BE2C (cell line): ENCODE measurements around the gene NDST1.
A peak's percentile ranks its signal among the peaks of the same experiment; 100 is the strongest.
"Not testable (repeated sequence)": the region's sequence is repeated elsewhere in the genome, so short reads cannot be mapped to it uniquely, and the experiment has no call there.

Source experiments
- DNase-seq: peaks from one replicate; pipeline ENCODE4 v3.0.0-alpha.2; 2020
- H3K27me3 ChIP-seq: fragments of 250-450 bp; sonication (Bioruptor Pico); 2 replicates; pipeline ENCODE4 v1.5.1; 2020; ENCODE audit warnings: mild to moderate bottlenecking
- H3K36me3 ChIP-seq: fragments of 250-450 bp; sonication (Bioruptor Pico); 2 replicates; pipeline ENCODE4 v1.5.1; 2020; ENCODE audit warnings: mild to moderate bottlenecking
- H3K4me1 ChIP-seq: fragments of 250-450 bp; sonication (Bioruptor Pico); 2 replicates; pipeline ENCODE4 v1.5.1; 2020
- H3K4me3 ChIP-seq: 2 replicates; pipeline ENCODE4 v1.5.1; 2011; ENCODE audit warnings: low read depth, low read length
- H3K9me3 ChIP-seq: fragments of 250-450 bp; sonication (Bioruptor Pico); 2 replicates; pipeline ENCODE4 v1.5.1; 2020
- TF ChIP-seq, protein P1 (sequence below): IDR thresholded peaks from 2 replicates; pipeline ENCODE4 v1.5.1; 2012; ENCODE audit warnings: mild to moderate bottlenecking, low read depth, low read length

NDST1 gene

DNA sequence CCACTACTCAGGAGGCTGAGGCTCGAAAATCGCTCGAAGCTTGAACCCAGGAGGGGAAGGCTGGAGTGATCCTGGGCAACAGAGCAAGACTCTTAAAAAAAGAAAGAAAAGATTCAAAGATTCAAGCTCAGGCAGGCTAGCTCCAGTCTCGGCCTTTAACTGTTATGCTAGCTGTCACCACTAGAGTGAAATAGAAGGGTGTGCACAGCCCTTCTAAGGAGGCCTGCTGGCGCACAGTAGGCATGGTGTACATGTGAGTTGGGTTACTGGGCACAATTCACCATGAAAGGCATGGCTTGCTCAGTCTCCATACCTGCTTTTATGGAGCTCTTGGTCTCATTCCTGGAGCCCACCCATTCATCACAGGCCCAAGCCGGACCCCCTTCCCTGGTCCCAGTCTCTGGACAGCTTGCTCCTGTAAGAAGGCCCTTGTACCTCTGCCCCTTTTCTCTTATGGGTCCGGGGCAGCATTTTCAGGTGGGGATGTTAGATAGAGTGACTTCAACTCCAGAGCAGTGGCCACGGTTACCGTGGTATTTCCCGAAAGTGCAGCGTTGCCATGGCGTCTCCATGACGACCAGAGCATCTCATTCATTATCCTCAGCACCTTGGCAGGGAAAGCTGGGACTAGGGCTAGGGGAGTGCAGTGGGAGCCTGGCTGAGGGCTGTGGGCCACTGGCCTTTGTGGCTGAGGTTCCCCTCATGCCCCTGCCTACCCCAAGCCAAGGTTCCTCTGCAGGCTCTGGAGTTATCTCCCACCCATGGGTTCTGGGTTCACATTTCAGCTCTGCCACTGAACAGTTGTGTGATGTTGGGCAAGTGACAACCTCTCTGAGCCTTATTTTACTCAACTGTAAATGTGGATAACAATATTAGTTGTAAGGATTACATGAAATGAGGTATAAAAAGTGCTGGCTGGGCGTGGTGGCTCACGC, 5.7 kb downstream of the NDST1 start:
- TF ChIP-seq, protein P1, sequence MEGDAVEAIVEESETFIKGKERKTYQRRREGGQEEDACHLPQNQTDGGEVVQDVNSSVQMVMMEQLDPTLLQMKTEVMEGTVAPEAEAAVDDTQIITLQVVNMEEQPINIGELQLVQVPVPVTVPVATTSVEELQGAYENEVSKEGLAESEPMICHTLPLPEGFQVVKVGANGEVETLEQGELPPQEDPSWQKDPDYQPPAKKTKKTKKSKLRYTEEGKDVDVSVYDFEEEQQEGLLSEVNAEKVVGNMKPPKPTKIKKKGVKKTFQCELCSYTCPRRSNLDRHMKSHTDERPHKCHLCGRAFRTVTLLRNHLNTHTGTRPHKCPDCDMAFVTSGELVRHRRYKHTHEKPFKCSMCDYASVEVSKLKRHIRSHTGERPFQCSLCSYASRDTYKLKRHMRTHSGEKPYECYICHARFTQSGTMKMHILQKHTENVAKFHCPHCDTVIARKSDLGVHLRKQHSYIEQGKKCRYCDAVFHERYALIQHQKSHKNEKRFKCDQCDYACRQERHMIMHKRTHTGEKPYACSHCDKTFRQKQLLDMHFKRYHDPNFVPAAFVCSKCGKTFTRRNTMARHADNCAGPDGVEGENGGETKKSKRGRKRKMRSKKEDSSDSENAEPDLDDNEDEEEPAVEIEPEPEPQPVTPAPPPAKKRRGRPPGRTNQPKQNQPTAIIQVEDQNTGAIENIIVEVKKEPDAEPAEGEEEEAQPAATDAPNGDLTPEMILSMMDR, result peak; percentile 35
- peak; percentile 41 for DNase-seq
- no peaks in the 10 kb centered on the region for H3K36me3 ChIP-seq
- no peaks in the 10 kb centered on the region for H3K9me3 ChIP-seq
- H3K4me3 ChIP-seq, result no peak overlapping the region
- H3K4me1 ChIP-seq, result peaks cover 47% of the 10 kb centered on the region
- no peaks in the 10 kb centered on the region for H3K27me3 ChIP-seq

DNA sequence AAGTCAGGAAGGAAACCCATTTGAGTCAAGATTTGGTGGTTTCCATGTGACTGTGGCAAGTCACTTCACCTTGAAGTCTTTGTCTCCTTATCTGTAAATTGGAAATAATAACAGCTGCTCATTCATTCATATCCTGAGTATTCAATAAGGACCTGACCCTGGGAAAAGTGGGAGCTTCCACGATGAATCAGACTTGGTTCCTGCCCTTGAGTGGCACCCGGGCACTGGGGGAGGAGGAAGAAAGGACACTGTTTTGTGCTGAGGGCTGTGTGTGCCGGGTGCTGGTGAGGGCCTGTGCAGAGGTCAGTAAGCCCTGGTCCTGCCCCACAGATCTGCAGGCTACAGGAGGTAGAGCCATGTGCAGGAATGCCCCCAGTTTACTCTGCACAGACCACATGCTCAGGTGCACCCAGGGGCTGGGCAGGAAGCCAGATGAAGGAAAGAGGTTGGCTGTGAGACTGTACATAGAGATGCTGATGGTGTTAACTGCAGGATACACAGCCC, 6.8 kb downstream of the NDST1 start:
- Histone ChIP-seq H3K4me3 (no peak overlapping the region), H3K9me3 (no peaks in the 10 kb centered on the region), H3K36me3 (peaks cover 4% of the 10 kb centered on the region; the same call in 1 of the 2 replicates), H3K27me3 (no peaks in the 10 kb centered on the region), H3K4me1 (peaks cover 47% of the 10 kb centered on the region)
- peak; percentile 32 for DNase-seq
- TF ChIP-seq, protein P1, result no peak

DNA sequence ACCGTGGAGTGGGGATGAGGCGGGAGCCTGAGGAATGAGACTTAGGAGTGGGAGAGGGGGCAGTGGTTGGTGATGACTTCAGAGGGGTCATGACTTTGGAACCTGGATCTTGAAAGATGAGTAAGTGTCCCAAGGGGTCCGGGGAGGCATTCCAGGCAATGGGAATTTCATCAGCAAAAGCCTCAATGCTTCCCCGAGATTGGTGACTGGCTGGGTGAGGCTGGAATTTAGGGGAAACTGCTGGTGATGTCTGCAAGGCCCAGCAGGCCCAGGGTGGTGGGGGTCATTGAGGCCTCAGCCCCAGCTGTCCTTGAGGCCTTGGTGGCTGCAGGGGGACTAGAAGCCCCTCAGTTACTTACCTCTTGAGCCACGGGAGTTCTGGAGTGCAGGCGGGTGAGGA, 7.5 kb downstream of the NDST1 start:
- TF ChIP-seq, protein P1, result no peak
- Histone ChIP-seq H3K27me3 (no peaks in the 10 kb centered on the region), H3K4me3 (no peak overlapping the region), H3K36me3 (peaks cover 4% of the 10 kb centered on the region; the same call in 1 of the 2 replicates), H3K4me1 (peaks cover 45% of the 10 kb centered on the region), H3K9me3 (no peaks in the 10 kb centered on the region)
- no peak for DNase-seq

DNA sequence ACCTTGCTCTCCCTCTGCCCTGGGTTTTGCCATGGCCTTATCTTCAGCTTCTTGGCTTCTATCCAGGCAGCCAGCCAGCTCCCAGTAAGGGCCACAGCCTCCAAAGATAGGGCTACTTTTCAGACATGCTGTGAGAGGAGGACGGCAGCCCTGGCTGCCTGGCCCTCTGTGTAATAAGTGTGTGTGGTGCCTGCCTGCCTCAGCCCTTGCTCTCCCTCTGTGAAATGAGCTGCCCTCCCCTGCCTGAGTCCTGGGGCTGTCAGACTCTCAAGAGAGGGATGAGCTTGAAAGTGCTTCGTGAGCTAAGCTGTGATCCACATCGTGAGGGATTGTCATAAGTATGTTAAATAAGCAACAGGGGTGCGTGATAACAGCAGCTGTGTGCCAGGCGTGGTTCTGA, 8.1 kb downstream of the NDST1 start:
- TF ChIP-seq, protein P1, result no peak
- Histone ChIP-seq H3K36me3 (peaks cover 4% of the 10 kb centered on the region; the same call in 1 of the 2 replicates), H3K4me1 (peaks cover 39% of the 10 kb centered on the region), H3K4me3 (no peak overlapping the region), H3K27me3 (no peaks in the 10 kb centered on the region), H3K9me3 (no peaks in the 10 kb centered on the region)
- DNase-seq, result peak; percentile 90

DNA sequence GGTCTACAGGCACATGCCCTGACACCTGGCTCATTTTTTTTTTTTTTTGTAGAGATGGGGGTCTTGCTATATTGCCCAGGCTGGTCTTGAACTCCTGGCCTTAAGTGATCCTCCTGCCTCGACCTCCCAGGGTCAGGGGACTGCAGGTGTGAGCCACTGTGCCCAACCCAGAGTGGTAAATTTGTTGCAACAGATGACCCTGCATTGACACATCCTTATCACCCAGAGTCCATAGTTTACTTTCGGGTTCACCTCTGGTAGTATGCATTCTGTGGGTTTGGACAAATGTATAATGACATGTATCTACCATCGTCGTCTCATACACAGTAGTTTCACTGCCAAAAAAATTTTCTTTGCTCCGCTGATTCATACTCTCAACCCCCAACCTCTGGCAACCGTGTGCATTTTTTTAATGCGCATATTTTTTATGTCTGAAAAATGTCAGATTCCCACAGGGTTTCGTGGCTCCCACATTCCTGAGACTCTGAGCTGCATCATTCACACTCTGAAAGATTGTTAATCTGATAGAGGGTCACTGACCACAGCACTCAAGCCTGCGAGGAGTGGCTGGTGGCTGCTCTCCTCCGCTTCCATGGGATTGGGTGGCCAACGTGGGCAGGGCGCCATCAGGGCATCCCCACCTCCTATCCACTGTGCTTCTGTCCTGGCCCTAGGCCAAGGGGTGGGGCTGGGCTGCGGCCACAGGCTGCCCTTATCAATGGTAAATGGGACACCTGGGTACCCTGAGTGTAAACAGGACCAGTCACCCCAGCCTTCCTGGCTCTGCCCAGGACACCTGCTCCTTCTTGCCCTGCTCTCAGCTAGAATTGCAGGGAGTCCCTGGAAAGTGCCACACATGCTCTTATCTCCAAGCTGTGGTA, 9.6 kb downstream of the NDST1 start:
- Histone ChIP-seq H3K4me3 (no peak overlapping the region), H3K36me3 (peaks cover 12% of the 10 kb centered on the region)
- peak; percentile 81 for DNase-seq

DNA sequence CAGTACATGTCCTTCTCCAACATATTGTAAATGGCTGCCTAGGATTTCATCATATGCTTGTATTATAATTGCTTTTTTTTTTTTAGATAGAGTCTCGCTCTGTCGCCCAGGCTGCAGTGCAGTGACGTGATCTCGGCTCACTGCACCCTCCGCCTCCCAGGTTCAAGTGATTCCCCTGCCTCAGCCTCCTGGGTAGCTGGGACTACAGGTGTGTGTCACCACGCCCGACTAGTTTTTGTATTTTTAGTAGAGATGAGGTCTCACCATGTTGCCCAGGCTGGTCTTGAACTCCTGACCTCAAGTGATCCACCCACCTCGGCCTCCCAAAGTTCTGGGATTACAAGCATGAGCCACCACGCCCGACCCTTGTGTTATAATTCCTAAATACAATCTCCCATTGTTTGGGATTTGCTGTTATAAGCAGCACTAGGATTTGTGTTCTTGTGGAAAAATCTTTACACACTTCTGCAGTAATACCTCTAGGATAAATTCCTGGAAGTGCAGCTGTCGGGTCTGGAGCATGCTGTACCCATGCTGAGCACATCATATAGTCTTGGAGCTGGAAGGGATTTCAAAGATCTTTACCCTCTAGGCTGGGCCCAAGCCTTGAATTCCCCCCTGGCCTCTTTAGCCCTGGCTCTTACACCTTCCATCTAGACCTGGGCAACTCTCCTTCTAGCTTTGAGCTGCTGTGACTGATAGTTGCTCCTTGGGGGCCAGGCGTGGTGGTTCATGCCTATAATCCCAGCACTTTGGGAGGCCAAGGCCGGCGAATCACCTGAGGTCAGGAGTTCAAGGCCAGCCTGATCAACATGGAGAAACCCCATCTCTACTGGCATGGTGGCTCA, 11.0 kb downstream of the NDST1 start:
- not testable (repeated sequence) for H3K4me3 ChIP-seq, H3K9me3 ChIP-seq, DNase-seq, H3K27me3 ChIP-seq
- Histone ChIP-seq H3K36me3 (peaks cover 12% of the 10 kb centered on the region), H3K4me1 (peaks cover 30% of the 10 kb centered on the region)

More for the DNA sequence above, 9.6 kb downstream of the NDST1 start:
- TF ChIP-seq, protein P1, result no peak
- H3K27me3 ChIP-seq, result no peaks in the 10 kb centered on the region
- H3K9me3 ChIP-seq, result no peaks in the 10 kb centered on the region
- H3K4me1 ChIP-seq, result peaks cover 30% of the 10 kb centered on the region
